HCT116 (cell line): ENCODE measurements around the gene F7. TPM values are rescaled to one million over a fixed set of nuclear protein-coding genes. Genes with fewer than 3 reads are reported as not detected.
"Not testable (repeated sequence)": the region's sequence is repeated elsewhere in the genome, so short reads cannot be mapped to it uniquely, and the experiment has no call there.

ENCODE experiments used
- ATAC-seq: fragments of 200-7000 bp; cut with Tn5 transposase; 2 replicates; pipeline ENCODE4 v1.9.1; 2020; ENCODE audit warnings: mild to moderate bottlenecking, moderate library complexity
- BruUV-seq: library from RNA; stranded (reverse); fragments of 400-500 nt; replicated peaks from 2 replicates; lab custom pipeline; 2021; lab: Mats Ljungman, UMichigan
- CTCF ChIA-PET: fragments of 300-600 bp; sonication (Branson Sonifier 250); formaldehyde crosslinking; loops from one replicate; lab custom pipeline; 2021; ENCODE audit warnings: antibody characterized with exemption; lab: Charles Lee
- POLR2A ChIA-PET: fragments of 300-600, 350-600 bp; sonication (Branson Sonifier 250); formaldehyde crosslinking; loops from one replicate; lab custom pipeline; 2021; ENCODE audit warnings: antibody characterized with exemption; lab: Charles Lee
- RAD21 ChIA-PET, 2 experiments: fragments of 300-600 bp; sonication (Branson Sonifier 250); formaldehyde crosslinking; loops; one replicate each; lab custom pipeline; 2023; ENCODE audit warnings: low total read pairs in 2 of 2; ENCODE audit not compliant: uncharacterized antibody in 2 of 2, unreplicated experiment in 2 of 2, low non-redundant PET in 1 of 2; lab: Charles Lee
- DNase-seq: peaks from one replicate; pipeline ENCODE4 v3.0.0-alpha.2; 2010; ENCODE audit warnings: low read depth, low spot score
- H2AFZ ChIP-seq: fragments of 200-600 bp; shearing (Covaris generic), sonication (generic); 2 replicates; pipeline ENCODE4 v1.6.1; 2017; ENCODE audit warnings: low read depth, mixed run types, mixed read lengths, antibody characterized with exemption, low read length; ENCODE audit not compliant: poor library complexity, severe bottlenecking
- H3K27ac ChIP-seq: 2 replicates; pipeline ENCODE4 v1.5.1; 2012; ENCODE audit warnings: low read depth, low read length
- H3K27me3 ChIP-seq: fragments of 200-600 bp; sonication (generic); 2 replicates; pipeline ENCODE4 v1.6.1; 2016; ENCODE audit warnings: mixed run types, low read length, mixed read lengths; ENCODE audit not compliant: insufficient read depth
- H3K36me3 ChIP-seq, 2 experiments: fragments of 200-500 bp in 1 of 2; fragments of 200-600 bp in 1 of 2; sonication (Bioruptor generic) in 1 of 2; sonication (generic) in 1 of 2; 2 replicates each; pipeline versions ENCODE4 v1.5.1 to v1.6.1; 2014 to 2016; ENCODE audit warnings: low read length in 2 of 2, inconsistent platforms in 1 of 2, mixed read lengths in 1 of 2, mixed run types in 1 of 2; ENCODE audit not compliant: insufficient read depth in 2 of 2, control insufficient read depth in 1 of 2
- H3K4me1 ChIP-seq, 2 experiments: fragments of 200-600 bp in 1 of 2; sonication (generic) in 1 of 2; 2 replicates each; pipeline versions ENCODE4 v1.5.1 to v1.6.1; 2012 to 2017; ENCODE audit warnings: low read length in 2 of 2, inconsistent platforms in 1 of 2, mild to moderate bottlenecking in 1 of 2, mixed read lengths in 1 of 2, mixed run types in 1 of 2, moderate library complexity in 1 of 2; ENCODE audit not compliant: insufficient read depth in 2 of 2, control insufficient read depth in 1 of 2
- H3K4me2 ChIP-seq: fragments of 200-600 bp; sonication (generic); 2 replicates; pipeline ENCODE4 v1.6.1; 2017; ENCODE audit warnings: mixed run types, low read length, mixed read lengths
- H3K4me3 ChIP-seq, 2 experiments: fragments of 200-600 bp in 1 of 2; sonication (generic) in 1 of 2; replicated peaks in 1 of 2; 2 replicates each; pipeline ENCODE4 v1.5.1; 2011 to 2016; ENCODE audit warnings: low read length in 2 of 2, control low read depth in 1 of 2, low read depth in 1 of 2, mild to moderate bottlenecking in 1 of 2, mixed read lengths in 1 of 2, mixed run types in 1 of 2
- H3K79me2 ChIP-seq: fragments of 200-600 bp; sonication (generic); 2 replicates; pipeline ENCODE4 v1.6.1; 2017; ENCODE audit warnings: mild to moderate bottlenecking, mixed run types, low read length, moderate library complexity, mixed read lengths; ENCODE audit not compliant: insufficient read depth
- H3K9ac ChIP-seq: fragments of 200-600 bp; sonication (generic); 2 replicates; pipeline ENCODE4 v1.6.1; 2016; ENCODE audit warnings: low read length, mixed read lengths
- H3K9me2 ChIP-seq: fragments of 200-600 bp; sonication (generic), shearing (Covaris generic); 2 replicates; pipeline ENCODE4 v1.6.1; 2017; ENCODE audit warnings: mixed run types, mild to moderate bottlenecking, moderate library complexity; ENCODE audit not compliant: insufficient read depth
- H3K9me3 ChIP-seq, 2 experiments: fragments of 200-500 bp in 1 of 2; fragments of 200-600 bp in 1 of 2; sonication (Bioruptor generic) in 1 of 2; sonication (generic) in 1 of 2; 2 replicates each; pipeline ENCODE4 v1.6.1; 2014 to 2017; ENCODE audit warnings: low read length in 2 of 2, mixed read lengths in 2 of 2, inconsistent platforms in 1 of 2, low read depth in 1 of 2, mild to moderate bottlenecking in 1 of 2, mixed run types in 1 of 2, moderate library complexity in 1 of 2; ENCODE audit not compliant: control insufficient read depth in 1 of 2, insufficient read depth in 1 of 2
- H4K20me1 ChIP-seq: fragments of 200-600 bp; sonication (generic), shearing (Covaris generic); 2 replicates; pipeline ENCODE4 v1.6.1; 2017; ENCODE audit warnings: mixed run types, mild to moderate bottlenecking, moderate library complexity; ENCODE audit not compliant: insufficient read depth
- ELF1 ChIP-seq: IDR thresholded peaks from 2 replicates; pipeline ENCODE4 v1.6.1; 2012; ENCODE audit warnings: low read depth, borderline replicate concordance
- MAX ChIP-seq: IDR thresholded peaks from 2 replicates; pipeline ENCODE4 v1.6.1; 2012
- POLR2A ChIP-seq: IDR thresholded peaks from 2 replicates; pipeline ENCODE4 v1.7.0; 2011; ENCODE audit warnings: borderline replicate concordance; ENCODE audit not compliant: insufficient read depth, insufficient read length; ENCODE audit errors: extremely low read depth
- RAD21 ChIP-seq: IDR thresholded peaks from 2 replicates; pipeline ENCODE4 v1.6.1; 2012; ENCODE audit warnings: low read depth, mild to moderate bottlenecking
- SRF ChIP-seq: IDR thresholded peaks from 2 replicates; pipeline ENCODE4 v1.6.1; 2012; ENCODE audit warnings: low read depth
- TCF7L2 ChIP-seq: IDR thresholded peaks from 2 replicates; pipeline ENCODE4 v1.7.0; 2011; ENCODE audit warnings: borderline replicate concordance, inconsistent platforms; ENCODE audit not compliant: insufficient read depth, insufficient read length; ENCODE audit errors: extremely low read depth
- intact Hi-C: fragments of 100-400 bp; cut with micrococcal nuclease; formaldehyde crosslinking; loops from 2 replicates; pipeline ENCODE4 v1.10.0; 2022
- total RNA-seq: library from RNA; stranded (reverse); gene quantifications from one replicate; pipeline ENCODE4 v1.2.1, GENCODE V29; 2021; ENCODE audit not compliant: unreplicated experiment

The F7 gene
- total RNA-seq, 1 experiment from 2014 or later, result not detected

- RAD21 ChIA-PET, H3K4me2 ChIP-seq, H3K9me2 ChIP-seq, H3K9ac ChIP-seq, intact Hi-C loops, H2AFZ ChIP-seq, BruUV-seq, H3K27me3 ChIP-seq, H3K9me3 ChIP-seq, H3K4me1 ChIP-seq, H3K36me3 ChIP-seq, H3K27ac ChIP-seq, H3K4me3 ChIP-seq, CTCF ChIA-PET, DNase-seq, H4K20me1 ChIP-seq, H3K79me2 ChIP-seq, POLR2A ChIA-PET, ATAC-seq: not testable (repeated sequence)
Observed at GRCh38 chr13:113112475-113112874, 6.9 kb downstream of the F7 start.

GRCh38 chr13:113112893-113113845, 7.6 kb downstream of the F7 start:
- Histone ChIP-seq H3K9me3 (no peaks in the 10 kb centered on the region), H2AFZ (no peak overlapping the region), H3K9ac (no peak overlapping the region), H3K36me3 (no peaks in the 10 kb centered on the region), H3K4me2 (no peak overlapping the region), H3K9me2 (no peaks in the 10 kb centered on the region), H3K4me3 (no peak overlapping the region), H3K79me2 (no peaks in the 10 kb centered on the region), H4K20me1 (no peaks in the 10 kb centered on the region), H3K27ac (no peak overlapping the region), H3K27me3 (no peaks in the 10 kb centered on the region), H3K4me1 (peaks cover 0 to 7% of the 10 kb centered on the region in 2 experiments; a peak in 1 of 4 replicates)
- RAD21 ChIA-PET, result no interaction called here
- CTCF ChIA-PET, result no interaction called here
- TF ChIP-seq RAD21 (no peak), SRF (no peak), TCF7L2 (no peak), POLR2A (no peak), MAX (no peak), ELF1 (no peak)
- no peak for ATAC-seq
- no TSS peak for BruUV-seq
- DNase-seq, result no peak
- intact Hi-C loops, result no loop called here
- POLR2A ChIA-PET, result no interaction called here
